COLO668 (cell line): Measurements from ENCODE around the gene BCAM.
A peak's percentile ranks its signal among the peaks of the same experiment; 100 is the strongest.
"Not testable (repeated sequence)": the region's sequence is repeated elsewhere in the genome, so short reads cannot be mapped to it uniquely, and the experiment has no call there.

Source experiments
- DNase-seq: peaks from one replicate; lab custom pipeline; 2025; ENCODE audit not compliant: unreplicated experiment; lab: John Stamatoyannopoulos, UW

The BCAM gene

DNA sequence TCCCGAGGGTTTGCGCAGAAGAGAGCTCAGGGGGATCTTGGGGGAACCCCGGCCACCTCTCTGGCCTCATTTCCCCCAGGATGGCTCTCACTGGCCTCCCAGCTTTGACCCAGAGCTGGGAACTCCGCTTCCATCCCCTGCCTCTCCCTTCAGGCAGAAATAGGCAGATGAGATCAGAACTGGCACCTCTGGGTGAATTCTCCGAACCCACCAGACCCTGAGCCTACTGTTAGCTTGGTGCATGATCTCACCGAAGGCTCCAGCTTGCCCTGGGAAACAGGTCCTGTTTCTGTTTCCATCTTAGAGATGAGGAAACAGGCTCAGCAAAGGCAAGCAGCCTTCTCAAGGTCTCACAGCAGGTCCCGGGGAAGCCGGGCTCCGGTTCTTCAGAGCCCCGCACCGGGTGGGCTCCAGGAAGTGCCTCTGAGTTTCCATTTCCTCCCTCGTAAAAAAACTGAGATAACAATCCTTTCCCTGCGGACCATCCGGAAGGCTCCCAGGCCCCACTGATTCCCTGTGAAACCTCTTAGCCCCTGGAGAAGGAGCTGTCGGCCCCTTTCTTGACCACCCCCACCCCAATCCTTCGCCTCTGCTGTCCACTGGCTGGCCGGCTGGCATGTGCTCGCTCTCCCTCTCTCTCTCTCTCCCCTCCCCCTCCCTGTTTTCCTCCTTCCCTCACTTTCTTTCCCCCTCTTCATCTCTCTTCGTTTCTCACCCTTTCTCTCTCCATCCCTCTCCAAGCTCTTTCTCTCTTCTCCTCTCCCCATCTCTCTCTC is 39.3 kb downstream of the BCAM start:
- DNase-seq: peak; percentile 32

- DNase-seq: no peak
Observed at GRCh38 chr19:44848812-44849447, 40.0 kb downstream of the BCAM start.

DNA sequence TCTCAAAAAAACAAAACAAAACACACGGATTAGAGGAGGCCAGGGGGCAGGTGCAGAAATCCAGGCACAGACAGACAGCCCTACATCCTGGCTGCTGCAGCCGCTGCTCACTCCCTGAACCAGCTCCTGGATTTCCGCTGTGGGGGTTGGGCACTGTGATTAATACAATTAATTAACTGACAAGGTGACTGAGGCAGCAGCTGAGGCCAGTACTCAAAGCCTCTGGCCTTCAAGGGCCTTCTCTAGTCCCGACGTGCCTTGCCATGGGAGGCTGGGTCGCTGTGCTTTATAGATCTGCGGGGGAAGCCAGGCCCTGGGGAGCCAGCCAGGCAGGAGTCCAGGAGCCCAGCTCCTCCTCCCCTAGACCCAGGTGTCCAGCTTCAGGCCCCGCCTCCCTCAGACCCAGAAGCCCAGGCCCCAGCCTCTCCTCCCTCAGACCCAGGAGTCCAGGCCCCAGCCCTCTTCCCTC is 41.8 kb downstream of the BCAM start:
- DNase-seq: no peak

DNA sequence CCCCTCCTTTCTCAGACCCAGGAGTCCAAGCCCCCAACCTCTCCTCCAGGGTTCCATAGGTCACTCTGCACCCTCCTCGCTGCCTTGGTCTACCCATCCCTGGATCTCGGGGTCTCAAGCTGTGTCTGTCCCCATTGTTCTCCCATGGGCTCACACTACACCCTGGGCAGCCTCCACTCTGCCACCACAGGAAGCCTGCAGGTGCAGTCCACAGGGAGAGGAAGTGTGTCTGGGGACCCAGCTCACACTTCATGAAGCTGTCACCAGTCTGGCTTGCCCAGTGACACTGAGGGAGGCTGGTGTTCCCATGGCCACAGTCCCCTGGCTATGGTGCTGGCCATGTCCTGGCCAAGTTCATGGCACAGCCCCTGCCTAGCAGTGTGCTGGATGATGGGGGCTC is 42.5 kb downstream of the BCAM start:
- no peak for DNase-seq

DNA sequence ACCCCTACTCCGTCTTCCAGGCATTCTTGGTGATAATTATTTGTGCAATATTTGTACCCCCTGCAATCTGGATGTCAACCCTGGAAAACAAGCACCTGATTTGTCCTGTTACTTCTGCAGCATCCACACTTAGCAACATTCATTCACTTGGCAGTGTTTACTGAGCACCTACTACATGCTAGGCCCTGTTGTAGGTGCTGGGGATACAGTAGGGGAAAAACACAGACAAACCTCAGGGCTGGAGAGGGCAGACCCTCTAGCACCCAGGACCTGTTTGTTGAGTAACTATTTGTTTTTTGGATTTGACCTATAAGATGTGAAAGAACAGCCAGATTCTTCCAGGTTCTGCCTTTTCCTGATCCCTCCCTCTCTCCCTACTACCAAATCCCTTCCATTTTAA is 46.7 kb downstream of the BCAM start:
- no peak for DNase-seq

DNA sequence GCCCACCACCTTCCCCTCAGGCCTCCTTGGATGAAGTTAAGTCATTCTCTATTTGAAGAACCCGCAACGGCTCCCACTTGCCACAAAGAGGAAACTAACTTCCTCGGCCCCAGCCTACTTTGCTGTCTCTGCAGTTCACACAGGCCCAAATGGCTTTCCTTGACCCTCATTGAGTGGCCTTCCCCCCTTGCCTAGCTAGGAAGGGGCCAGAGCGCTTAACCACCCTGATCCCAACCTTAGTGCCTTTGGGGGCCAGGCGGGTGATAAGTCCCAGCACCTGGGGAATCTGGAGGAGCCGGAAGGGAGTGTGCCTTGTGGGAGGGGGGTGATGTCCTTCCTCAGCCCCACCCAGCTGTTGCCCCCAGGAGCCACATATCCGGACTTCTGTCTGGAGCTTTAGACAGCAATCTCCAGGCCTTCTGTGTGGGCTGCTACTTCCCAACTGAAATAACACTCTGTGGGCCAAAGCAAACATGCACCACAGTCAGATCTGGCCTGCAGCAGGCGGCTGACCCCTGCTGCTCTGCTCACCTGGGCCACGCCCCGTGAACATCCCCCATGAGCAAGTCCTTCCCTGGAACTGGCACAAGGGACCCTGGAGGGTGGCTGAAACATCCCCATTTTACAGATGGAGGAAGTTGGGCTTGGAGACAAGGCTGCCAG is 47.6 kb downstream of the BCAM start:
- DNase-seq: peak; percentile 30

GRCh38 chr19:44857837-44858236 is 48.9 kb downstream of the BCAM start:
- DNase-seq: peak; percentile 48

GRCh38 chr19:44861576-44861975 is 52.7 kb downstream of the BCAM start:
- DNase-seq: not testable (repeated sequence)

DNA sequence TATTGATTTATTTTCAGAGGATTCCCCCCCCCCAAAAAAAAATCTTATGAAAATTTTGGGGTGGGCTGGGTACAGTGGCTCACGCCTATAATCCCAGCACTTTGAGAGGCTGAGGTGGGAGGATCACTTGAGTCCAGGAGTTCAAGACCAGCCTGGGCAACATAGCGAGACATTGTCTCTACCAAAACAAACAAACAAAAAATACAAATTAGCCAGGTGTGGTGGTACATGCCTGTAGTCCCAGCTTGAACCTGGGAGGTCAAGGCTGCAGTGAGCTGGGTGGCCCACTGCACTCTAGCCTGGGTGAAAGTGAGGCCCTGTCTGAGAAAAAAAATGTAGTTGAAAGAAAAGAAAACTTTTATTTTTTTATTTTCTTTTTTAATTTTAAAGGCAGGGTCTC is 55.1 kb downstream of the BCAM start:
- no peak for DNase-seq

- DNase-seq: no peak
Observed at GRCh38 chr19:44865196-44865767, 56.4 kb downstream of the BCAM start.

DNA sequence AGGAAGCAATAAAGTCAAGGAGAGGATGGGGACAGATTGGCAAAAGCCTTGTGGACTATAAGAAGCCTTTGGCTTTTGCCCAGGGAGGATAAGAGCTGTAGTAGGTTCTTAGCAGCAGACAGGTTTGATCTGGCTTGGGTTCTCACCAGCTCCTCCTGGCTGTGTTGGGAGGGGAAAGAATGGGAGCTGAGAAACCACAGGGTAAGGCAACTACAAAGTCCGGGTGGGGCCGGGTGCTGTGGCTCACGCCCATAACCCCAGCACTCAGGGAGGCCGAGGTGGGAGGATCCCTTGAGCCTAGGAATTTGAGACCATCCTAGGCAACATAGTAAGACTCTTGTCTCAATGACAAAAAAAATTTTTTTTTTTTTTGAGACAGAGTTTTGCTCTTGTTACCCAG is 57.8 kb downstream of the BCAM start:
- no peak for DNase-seq

DNA sequence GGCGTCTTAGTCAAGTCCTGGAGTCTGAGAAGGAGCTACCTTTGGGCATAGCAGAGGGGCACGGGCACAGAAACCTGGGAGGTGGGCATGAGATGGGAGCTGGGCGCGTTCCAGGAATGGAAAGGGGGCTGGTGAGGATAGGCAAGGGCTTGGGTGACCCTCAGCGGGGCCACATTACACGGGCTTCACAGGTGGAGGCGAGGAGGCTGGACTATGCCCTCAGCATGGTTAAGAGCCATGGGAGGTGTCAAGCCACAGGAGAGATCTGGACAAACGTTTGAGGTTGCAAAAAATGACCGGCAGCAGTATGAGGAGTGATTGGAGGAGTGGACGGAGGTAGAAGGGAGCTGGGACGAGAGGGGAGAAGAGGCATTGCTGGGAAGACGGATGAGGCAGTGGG is 58.7 kb downstream of the BCAM start:
- DNase-seq: no peak

DNA sequence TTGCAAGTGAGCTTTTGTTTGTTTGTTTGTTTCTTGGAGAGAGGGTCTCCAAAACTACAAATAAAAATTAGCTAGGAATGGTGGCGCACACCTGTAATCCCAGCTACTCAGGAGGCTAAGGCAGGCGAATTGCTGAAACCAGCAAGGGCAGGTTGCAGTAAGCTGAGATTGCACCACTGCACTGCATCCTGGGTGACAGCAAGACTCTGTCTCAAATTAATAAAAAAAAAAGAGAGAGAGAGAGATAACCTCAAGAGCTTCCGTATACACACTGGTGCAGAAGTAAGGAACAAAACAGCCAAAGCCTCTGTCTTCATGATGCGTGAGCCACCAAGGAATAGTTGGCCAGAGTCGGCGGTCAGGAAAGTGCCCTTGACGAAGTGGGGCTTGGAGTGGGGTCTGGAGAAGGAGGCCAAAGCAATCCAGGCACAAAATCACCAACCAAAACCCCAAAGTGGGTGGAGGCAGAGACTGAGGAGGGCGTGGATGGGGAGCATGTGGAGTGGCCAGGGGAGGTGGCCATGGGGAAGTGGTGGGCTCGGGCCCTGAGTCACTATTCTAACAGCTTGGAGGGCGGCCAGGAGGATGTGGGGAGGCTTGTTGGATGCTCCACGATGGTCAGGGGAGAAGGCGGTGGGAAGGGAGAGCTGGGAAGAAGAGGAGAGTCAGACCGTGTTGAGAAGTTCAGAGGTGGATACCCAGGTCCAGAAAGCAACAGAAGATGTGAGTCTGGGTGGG is 61.0 kb downstream of the BCAM start:
- no peak for DNase-seq
